ENCODE measurements around the gene PTX3. TPM values are rescaled to one million over a fixed set of nuclear protein-coding genes. Genes with fewer than 3 reads are reported as not detected.

Gene PTX3
- total RNA-seq, 1 donor from 2014 or later = 41.2 TPM

- H3K4me3 Mint-ChIP-seq (ENCODE audit: unreplicated experiment) = peak overlapping the region; percentile 75
- H3K9me3 Mint-ChIP-seq (ENCODE audit: low read depth) = no peaks in the 10 kb centered on the region
Observed at GRCh38 chr3:157438194-157438730, 1.6 kb downstream of the PTX3 start.

GRCh38 chr3:157441102-157441624, 4.5 kb downstream of the PTX3 start:
- TF ChIP-seq CTCF (IDR thresholded peaks at IDR 0.05) = no peak
- Mint-ChIP-seq H3K36me3 (ENCODE audit: low read depth) (no peaks in the 10 kb centered on the region), H3K4me3 (ENCODE audit: unreplicated experiment) (no peak overlapping the region), H3K9me3 (ENCODE audit: low read depth) (no peaks in the 10 kb centered on the region), H3K27me3 (ENCODE audit: low read depth) (no peaks in the 10 kb centered on the region), H3K27ac (ENCODE audit: unreplicated experiment) (no peak overlapping the region), H3K4me1 (ENCODE audit: low read depth) (peaks cover 30% of the 10 kb centered on the region)
- DNase-seq (ENCODE audit: low spot score) = no peak

More at GRCh38 chr3:157438194-157438730, 1.6 kb downstream of the PTX3 start:
- no peaks in the 10 kb centered on the region for H3K36me3 Mint-ChIP-seq (ENCODE audit: low read depth)
- peak overlapping the region; percentile 61 for H3K27ac Mint-ChIP-seq (ENCODE audit: unreplicated experiment)
- no peak for DNase-seq (ENCODE audit: low spot score)
- H3K4me1 Mint-ChIP-seq (ENCODE audit: low read depth) = peaks cover 30% of the 10 kb centered on the region
- no peak for TF ChIP-seq CTCF (IDR thresholded peaks at IDR 0.05)
- no peaks in the 10 kb centered on the region for H3K27me3 Mint-ChIP-seq (ENCODE audit: low read depth)

GRCh38 chr3:157442729-157443128, 6.1 kb downstream of the PTX3 start:
- Mint-ChIP-seq H3K27me3 (ENCODE audit: low read depth) (no peaks in the 10 kb centered on the region), H3K36me3 (ENCODE audit: low read depth) (no peaks in the 10 kb centered on the region), H3K4me3 (ENCODE audit: unreplicated experiment) (no peak overlapping the region), H3K4me1 (ENCODE audit: low read depth) (peaks cover 18% of the 10 kb centered on the region), H3K9me3 (ENCODE audit: low read depth) (no peaks in the 10 kb centered on the region), H3K27ac (ENCODE audit: unreplicated experiment) (no peak overlapping the region)
- no peak for TF ChIP-seq CTCF (IDR thresholded peaks at IDR 0.05)
- no peak for DNase-seq (ENCODE audit: low spot score)

- Mint-ChIP-seq H3K4me1 (ENCODE audit: low read depth) (peaks cover 8% of the 10 kb centered on the region), H3K4me3 (ENCODE audit: unreplicated experiment) (no peak overlapping the region), H3K9me3 (ENCODE audit: low read depth) (no peaks in the 10 kb centered on the region), H3K27ac (ENCODE audit: unreplicated experiment) (peak overlapping the region; percentile 15), H3K27me3 (ENCODE audit: low read depth) (no peaks in the 10 kb centered on the region), H3K36me3 (ENCODE audit: low read depth) (no peaks in the 10 kb centered on the region)
- TF ChIP-seq CTCF (IDR thresholded peaks at IDR 0.05) = no peak
- no peak for DNase-seq (ENCODE audit: low spot score)
Observed at GRCh38 chr3:157443905-157444796, 7.5 kb downstream of the PTX3 start.

GRCh38 chr3:157444797-157445184, 8.1 kb downstream of the PTX3 start:
- no peak for DNase-seq (ENCODE audit: low spot score)
- Mint-ChIP-seq H3K36me3 (ENCODE audit: low read depth) (no peaks in the 10 kb centered on the region), H3K27me3 (ENCODE audit: low read depth) (no peaks in the 10 kb centered on the region), H3K27ac (ENCODE audit: unreplicated experiment) (no peak overlapping the region), H3K4me3 (ENCODE audit: unreplicated experiment) (no peak overlapping the region), H3K4me1 (ENCODE audit: low read depth) (peaks cover 3% of the 10 kb centered on the region), H3K9me3 (ENCODE audit: low read depth) (no peaks in the 10 kb centered on the region)
- no peak for TF ChIP-seq CTCF (IDR thresholded peaks at IDR 0.05)

Data from chondrocyte (in vitro differentiated cells).